Transverse colon (tissue), 4 donors: ENCODE measurements around the gene PNLDC1.

Experiments used
- CTCF ChIP-seq, 5 experiments: fragments of 200-600 bp in 3 of 5; fragments of 450-650 bp in 2 of 5; sonication (generic) in 3 of 5; IDR thresholded peaks; 1 replicate in 2 of 5; 2 replicates in 3 of 5; pipeline ENCODE4 v1.5.1; 2016 to 2017; ENCODE audit warnings: antibody characterized with exemption in 5 of 5, inconsistent platforms in 3 of 5, mild to moderate bottlenecking in 2 of 5, moderate library complexity in 1 of 5
- POLR2A ChIP-seq: fragments of 450-650 bp; IDR thresholded peaks from one replicate; pipeline ENCODE4 v1.6.1; 2016; ENCODE audit warnings: antibody characterized with exemption, mild to moderate bottlenecking, moderate library complexity
- POLR2AphosphoS5 ChIP-seq, 3 donors: sonication (generic); formaldehyde crosslinking; IDR thresholded peaks; one replicate each; pipeline ENCODE4 v1.6.1; 2016; ENCODE audit warnings: antibody characterized with exemption in 3 of 3

- peak; percentile 98 for TF ChIP-seq POLR2A
- TF ChIP-seq CTCF (IDR thresholded peaks at IDR 0.05), result no peak
- TF ChIP-seq POLR2AphosphoS5 (IDR thresholded peaks at IDR 0.05), result peak; percentile 98 to 99 (median 99)
These were observed 10.5 kb upstream of the PNLDC1 start, which contains the start of gene TCP1 for GRCh38 chr6:159789377-159790148.
